Activated naive CD4-positive, alpha-beta T cell treated with anti-CD3 and anti-CD28 coated beads, Interleukin-2, amount 50 U/mL, for 72 hours (primary cell): ENCODE results near the gene CHCHD4. TPM values are rescaled to one million over a fixed set of nuclear protein-coding genes. Genes with fewer than 3 reads are reported as not detected.
A peak's percentile ranks its signal among the peaks of the same experiment; 100 is the strongest.

Experiments used
- ATAC-seq, 2 donors: fragments of 150-1000 bp; cut with Tn5 transposase; 2 replicates each; pipeline ENCODE4 v1.10.0; 2021; ENCODE audit warnings: mild to moderate bottlenecking in 2 of 2, moderate library complexity in 2 of 2
- DNase-seq, 2 donors: peaks; one replicate each; pipeline ENCODE4 v3.0.0; 2021 to 2022; ENCODE audit warnings: low spot score in 2 of 2
- H3K27ac Mint-ChIP-seq, 2 donors: one replicate each; pipeline ENCODE4 v1.8.0; 2022; ENCODE audit warnings: mild to moderate bottlenecking in 2 of 2, mixed read lengths in 2 of 2
- H3K36me3 Mint-ChIP-seq, 2 donors: one replicate each; pipeline ENCODE4 v1.8.0; 2022; ENCODE audit warnings: mixed read lengths in 2 of 2
- H3K9me3 Mint-ChIP-seq, 2 donors: one replicate each; pipeline ENCODE4 v1.8.0; 2022; ENCODE audit warnings: mixed read lengths in 2 of 2
- total RNA-seq, 2 donors: library from RNA; stranded (reverse); gene quantifications; one replicate each; pipeline ENCODE4 v1.2.3, GENCODE V29; 2022

The CHCHD4 gene
- total RNA-seq, 2 donors from 2014 or later = 10.0 to 23.2 TPM

DNA sequence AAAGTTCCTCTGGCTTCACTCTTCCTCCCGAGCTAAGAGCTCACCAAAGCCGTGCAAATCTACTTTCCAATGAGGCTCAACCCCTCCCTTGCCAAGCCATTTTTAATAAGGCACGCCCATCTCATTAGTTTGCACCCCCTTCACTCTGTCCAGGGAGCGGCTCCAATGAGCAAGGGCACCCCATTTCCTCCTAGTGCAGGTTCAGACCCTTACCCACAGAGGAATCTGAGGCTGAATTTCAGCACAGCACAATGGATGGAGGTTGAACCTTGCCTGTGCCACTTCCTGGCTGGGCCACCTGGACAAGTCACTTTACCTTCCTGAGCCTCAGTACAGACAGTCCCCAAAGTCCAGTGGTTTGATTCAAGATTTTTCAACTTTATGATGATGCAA, 28.3 kb upstream of the CHCHD4 start:
- H3K36me3 Mint-ChIP-seq = peaks cover 1 to 16% of the 10 kb centered on the region in 2 donors
- H3K27ac Mint-ChIP-seq = no peak overlapping the region
- ATAC-seq (no peak), DNase-seq (no peak)
- H3K9me3 Mint-ChIP-seq = no peaks in the 10 kb centered on the region

GRCh38 chr3:14152233-14152962, 27.7 kb upstream of the CHCHD4 start:
- no peak for ATAC-seq
- no peaks in the 10 kb centered on the region for H3K9me3 Mint-ChIP-seq
- DNase-seq = no peak
- no peak overlapping the region for H3K27ac Mint-ChIP-seq
- peaks cover 0 to 15% of the 10 kb centered on the region in 2 donors for H3K36me3 Mint-ChIP-seq

DNA sequence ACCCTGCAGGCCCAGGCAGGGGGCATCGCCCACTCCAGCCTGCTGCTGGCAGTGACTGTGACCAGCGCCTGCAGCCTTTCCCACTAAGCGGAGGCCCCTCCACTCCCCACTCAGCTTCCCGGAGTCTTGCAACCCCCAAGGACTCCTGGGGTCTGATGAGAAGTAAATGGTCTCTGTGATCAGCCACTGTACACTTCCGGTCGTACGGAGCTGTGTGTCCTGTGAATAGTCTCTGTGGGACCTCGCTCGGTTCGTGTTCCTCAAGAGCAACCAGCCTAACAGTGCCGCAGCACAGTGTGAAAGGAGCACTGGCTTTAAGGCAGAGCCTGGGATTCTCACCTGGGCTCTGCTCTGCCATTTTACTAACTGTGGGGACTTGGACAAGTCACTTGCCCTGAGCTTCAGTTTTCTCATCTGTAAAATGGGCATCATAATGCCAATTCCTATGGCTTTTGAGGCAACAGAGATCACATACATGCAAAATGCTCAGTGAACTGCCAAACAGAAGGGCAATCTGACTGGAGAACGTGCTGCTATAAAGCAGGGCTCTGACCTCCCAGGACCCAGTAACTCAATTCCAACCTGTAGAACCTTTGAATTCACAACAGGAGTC, 26.9 kb upstream of the CHCHD4 start:
- ATAC-seq (no peak), DNase-seq (no peak)
- H3K27ac Mint-ChIP-seq = no peak overlapping the region
- H3K36me3 Mint-ChIP-seq = peaks cover 0 to 15% of the 10 kb centered on the region in 2 donors
- H3K9me3 Mint-ChIP-seq = no peaks in the 10 kb centered on the region

DNA sequence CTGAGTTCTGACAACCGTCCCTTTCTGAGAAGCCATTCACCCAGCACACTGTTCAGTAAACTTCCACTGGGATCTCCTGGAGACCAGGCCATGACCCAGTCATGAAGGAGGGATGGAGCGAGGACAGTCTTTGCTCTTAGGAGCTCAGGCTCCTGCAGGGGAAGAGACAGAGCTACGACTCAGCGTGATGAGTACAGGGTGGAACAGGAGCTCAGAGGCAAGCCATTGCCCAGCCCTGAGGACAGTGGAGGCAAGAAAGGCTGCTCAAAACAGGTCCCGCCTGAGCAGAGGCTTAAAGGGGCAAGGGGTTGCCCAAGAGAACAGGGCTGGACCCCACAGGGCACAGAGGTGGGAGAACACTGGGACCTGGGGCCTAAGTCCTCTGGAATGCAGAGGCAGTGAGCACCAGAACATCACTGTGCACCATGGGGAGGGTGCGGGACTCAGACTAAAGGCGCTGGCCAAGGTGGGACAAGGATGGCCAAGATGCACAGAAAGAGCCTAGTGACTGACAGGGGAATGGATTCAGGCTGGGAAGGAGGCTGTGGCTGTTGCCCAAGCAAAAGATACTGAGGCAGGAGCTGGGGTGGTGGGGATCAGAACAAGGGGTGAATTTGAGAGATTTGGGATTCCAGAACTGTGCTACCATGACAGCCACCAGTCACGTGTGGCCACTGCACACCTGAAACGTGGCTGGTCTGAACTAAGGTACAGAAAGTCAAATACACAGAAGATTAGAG, 26.0 kb upstream of the CHCHD4 start:
- DNase-seq = peak in 1 of 2 donors; percentile 48
- peak overlapping the region; percentile 52 to 86 for H3K27ac Mint-ChIP-seq
- no peak for ATAC-seq
- H3K36me3 Mint-ChIP-seq = peaks cover 0 to 10% of the 10 kb centered on the region in 2 donors
- H3K9me3 Mint-ChIP-seq = no peaks in the 10 kb centered on the region

GRCh38 chr3:14150078-14150477, 25.4 kb upstream of the CHCHD4 start:
- ATAC-seq = no peak
- peak overlapping the region; percentile 52 for H3K27ac Mint-ChIP-seq
- peak in 1 of 2 donors; percentile 41 for DNase-seq
- H3K9me3 Mint-ChIP-seq = no peaks in the 10 kb centered on the region
- H3K36me3 Mint-ChIP-seq = peaks cover 4 to 10% of the 10 kb centered on the region in 2 donors

DNA sequence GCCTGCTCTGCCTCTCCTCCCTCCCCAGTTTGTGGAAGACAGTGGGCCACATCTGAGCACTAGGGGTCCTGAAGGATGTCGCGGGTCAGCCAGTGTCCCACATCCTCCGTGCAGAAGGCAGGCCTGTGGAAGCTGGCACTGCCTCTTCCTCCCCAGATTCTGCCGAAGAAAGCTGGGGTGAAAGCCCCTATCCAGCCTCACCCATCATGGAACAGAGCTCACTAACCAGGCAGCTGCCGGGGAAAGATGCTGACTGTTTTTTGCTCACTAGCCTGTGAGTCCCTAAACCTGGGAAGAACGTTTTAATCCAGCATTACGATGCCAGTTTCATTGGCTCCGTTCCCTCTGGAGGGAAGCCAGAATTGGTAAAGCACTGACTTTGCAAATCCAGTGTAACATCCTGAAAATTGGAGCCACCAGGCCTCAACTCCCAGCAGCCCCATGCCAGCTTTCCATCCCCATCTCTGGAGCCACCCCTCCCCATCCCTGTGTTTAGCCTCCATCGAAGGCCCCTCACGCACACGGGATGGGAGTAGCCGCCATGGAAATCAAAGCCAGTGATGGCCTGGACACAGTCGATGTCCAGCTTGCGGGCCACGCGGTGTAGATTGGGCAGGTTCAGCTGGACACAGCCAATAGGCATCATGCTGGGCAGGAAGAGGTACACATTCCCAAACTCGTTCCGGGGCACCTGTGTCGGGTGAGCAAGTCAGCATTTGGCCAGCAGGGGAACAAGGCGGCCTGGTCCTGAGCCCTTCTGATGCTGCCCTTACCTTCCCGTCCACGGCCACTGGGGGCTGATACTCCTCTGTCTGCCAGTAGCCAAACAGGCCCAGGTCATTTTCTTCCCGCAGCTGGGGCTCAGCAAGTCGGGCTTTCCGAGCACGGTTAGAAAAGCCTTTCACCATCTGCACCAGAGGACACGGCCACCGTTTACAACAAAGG, 23.6 kb upstream of the CHCHD4 start:
- DNase-seq (peak in 1 of 2 donors; percentile 44), ATAC-seq (no peak)
- peaks cover 0 to 4% of the 10 kb centered on the region in 2 donors for H3K36me3 Mint-ChIP-seq
- H3K9me3 Mint-ChIP-seq = no peaks in the 10 kb centered on the region
- H3K27ac Mint-ChIP-seq = peak overlapping the region; percentile 82 to 85

GRCh38 chr3:14147617-14148016, 22.9 kb upstream of the CHCHD4 start:
- ATAC-seq (no peak), DNase-seq (peak in 1 of 2 donors; percentile 35)
- Mint-ChIP-seq H3K36me3 (peaks cover 0 to 5% of the 10 kb centered on the region in 2 donors), H3K9me3 (no peaks in the 10 kb centered on the region), H3K27ac (peak overlapping the region; percentile 82 to 85)

DNA sequence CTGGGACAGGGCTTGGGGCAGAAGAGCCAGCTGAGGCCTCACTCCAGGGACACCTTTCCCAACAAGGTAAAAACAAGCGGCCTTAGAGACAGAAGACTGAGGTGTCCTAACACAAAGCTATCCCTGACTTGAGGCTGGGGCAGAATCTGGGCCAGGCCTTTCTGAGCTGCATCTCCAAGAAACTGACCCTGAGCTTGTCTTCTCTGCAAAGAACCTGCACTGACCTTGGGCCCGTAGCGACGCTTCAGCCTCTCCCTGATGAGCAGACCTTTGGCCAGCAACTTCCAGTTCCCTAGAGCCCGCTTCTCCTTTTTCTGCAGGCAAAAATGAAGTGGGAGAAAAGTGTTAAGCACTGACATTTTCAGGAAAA, 22.4 kb upstream of the CHCHD4 start:
- ATAC-seq (no peak), DNase-seq (peak in 1 of 2 donors; percentile 39)
- Mint-ChIP-seq H3K27ac (peak overlapping the region in 1 of 2 donors; percentile 82), H3K9me3 (no peaks in the 10 kb centered on the region), H3K36me3 (peaks cover under 1 to 10% of the 10 kb centered on the region in 2 donors)

- ATAC-seq = no peak
- H3K27ac Mint-ChIP-seq = peak overlapping the region; percentile 44 to 90
- H3K9me3 Mint-ChIP-seq = no peaks in the 10 kb centered on the region
- H3K36me3 Mint-ChIP-seq = peaks cover 6 to 15% of the 10 kb centered on the region in 2 donors
- peak in 1 of 2 donors; percentile 44 for DNase-seq
Observed at GRCh38 chr3:14146381-14147065, 21.9 kb upstream of the CHCHD4 start.

- no peak for DNase-seq
- Mint-ChIP-seq H3K36me3 (peaks cover 7 to 17% of the 10 kb centered on the region in 2 donors), H3K27ac (peak overlapping the region; percentile 44 to 90), H3K9me3 (no peaks in the 10 kb centered on the region)
- ATAC-seq = no peak
Observed at GRCh38 chr3:14145670-14146380, 21.2 kb upstream of the CHCHD4 start.

DNA sequence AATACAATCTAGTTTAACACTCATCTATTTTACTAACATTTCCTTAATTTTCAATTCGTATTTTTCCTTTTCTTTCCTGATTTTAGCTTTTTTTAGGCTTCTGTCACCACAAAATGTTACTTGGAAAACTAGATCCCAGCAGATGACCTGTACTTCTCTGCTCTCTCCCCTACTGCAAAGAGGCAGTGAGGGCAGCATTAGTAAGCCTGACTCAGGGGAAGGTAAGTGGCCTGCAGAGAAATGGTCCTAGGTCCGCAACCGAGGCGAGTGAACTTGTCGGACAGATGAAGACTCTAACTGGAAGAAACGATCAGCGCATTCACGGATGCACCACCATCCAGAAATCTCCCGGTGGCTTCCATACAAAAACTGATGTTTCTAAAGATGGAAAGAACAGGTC, 20.6 kb upstream of the CHCHD4 start:
- ATAC-seq (no peak), DNase-seq (no peak)
- Mint-ChIP-seq H3K36me3 (peaks cover 7 to 17% of the 10 kb centered on the region in 2 donors), H3K27ac (peak overlapping the region; percentile 90 to 98), H3K9me3 (no peaks in the 10 kb centered on the region)

DNA sequence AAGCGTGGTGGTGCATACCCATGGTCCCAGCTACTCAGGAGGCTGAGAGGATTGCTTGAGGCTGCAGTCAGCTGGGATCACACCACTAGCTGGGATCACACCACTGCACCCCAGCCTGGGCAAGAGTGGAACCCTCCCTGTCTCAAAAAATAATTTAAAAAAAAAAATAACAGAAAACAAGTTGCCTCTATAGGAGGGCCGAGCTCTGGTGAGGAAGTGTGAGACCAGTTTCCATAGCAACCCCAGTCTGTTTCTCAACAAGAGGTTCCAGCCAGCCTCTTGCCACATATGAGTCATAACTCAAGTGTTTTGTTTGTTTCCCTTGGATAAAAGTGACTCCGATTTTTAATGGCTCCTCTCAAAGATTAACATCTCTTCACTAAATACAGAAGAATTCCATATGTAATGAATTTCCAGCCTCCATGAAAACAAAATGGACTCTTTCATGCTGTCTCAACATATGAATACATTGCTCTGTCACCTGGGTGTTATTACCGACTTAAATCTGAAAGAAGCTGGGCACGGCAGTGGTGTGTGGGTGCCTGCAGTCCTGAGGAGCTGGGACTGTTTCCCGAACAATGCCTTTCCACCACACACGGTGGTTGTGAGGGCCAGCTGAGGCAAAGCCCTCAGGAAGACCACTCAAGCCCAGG, 19.9 kb upstream of the CHCHD4 start:
- Mint-ChIP-seq H3K27ac (peak overlapping the region; percentile 90 to 98), H3K36me3 (peaks cover 7 to 17% of the 10 kb centered on the region in 2 donors), H3K9me3 (no peaks in the 10 kb centered on the region)
- DNase-seq (peak; percentile 59 to 65), ATAC-seq (peak; percentile 86 to 89)

- no peaks in the 10 kb centered on the region for H3K9me3 Mint-ChIP-seq
- DNase-seq (no peak), ATAC-seq (peak; percentile 8 to 31)
- H3K36me3 Mint-ChIP-seq = peaks cover 7 to 17% of the 10 kb centered on the region in 2 donors
- H3K27ac Mint-ChIP-seq = peak overlapping the region; percentile 90 to 98
Observed at GRCh38 chr3:14143271-14144225, 18.9 kb upstream of the CHCHD4 start.
